GM10266 (cell line): ENCODE results near the gene PPP1R15A.
"Not testable (repeated sequence)": the region's sequence is repeated elsewhere in the genome, so short reads cannot be mapped to it uniquely, and the experiment has no call there.

Experiments used
- DNase-seq: peaks from one replicate; pipeline ENCODE4 v3.0.0; 2012; ENCODE audit errors: extremely low spot score
- CTCF ChIP-seq: IDR thresholded peaks from 2 replicates; pipeline ENCODE4 v1.5.1; 2012; ENCODE audit warnings: mild to moderate bottlenecking, low read depth; ENCODE audit not compliant: control insufficient read depth, insufficient read depth; ENCODE audit errors: missing control alignments

The PPP1R15A gene

GRCh38 chr19:48844472-48844871, 27.7 kb upstream of the PPP1R15A start:
- no peak for TF ChIP-seq CTCF
- no peak for DNase-seq

GRCh38 chr19:48845384-48845783, 26.8 kb upstream of the PPP1R15A start:
- no peak for TF ChIP-seq CTCF

GRCh38 chr19:48846659-48847058, 25.6 kb upstream of the PPP1R15A start:
- not testable (repeated sequence) for DNase-seq

More at GRCh38 chr19:48845384-48845783, 26.8 kb upstream of the PPP1R15A start:
- no peak for DNase-seq

- no peak for DNase-seq
- TF ChIP-seq CTCF = no peak
Observed at GRCh38 chr19:48852292-48852691, 19.9 kb upstream of the PPP1R15A start.

GRCh38 chr19:48853483-48853882, 18.7 kb upstream of the PPP1R15A start:
- no peak for TF ChIP-seq CTCF
- no peak for DNase-seq

GRCh38 chr19:48854103-48854502, 18.1 kb upstream of the PPP1R15A start:
- no peak for DNase-seq
- TF ChIP-seq CTCF = no peak

- no peak for TF ChIP-seq CTCF
- no peak for DNase-seq
Observed at GRCh38 chr19:48856921-48857320, 15.3 kb upstream of the PPP1R15A start.

- DNase-seq = peak; percentile 64
- no peak for TF ChIP-seq CTCF
Observed at GRCh38 chr19:48858984-48859710, 13.1 kb upstream of the PPP1R15A start.
